ENCODE data around the gene MRTFA.

The MRTFA gene

DNA sequence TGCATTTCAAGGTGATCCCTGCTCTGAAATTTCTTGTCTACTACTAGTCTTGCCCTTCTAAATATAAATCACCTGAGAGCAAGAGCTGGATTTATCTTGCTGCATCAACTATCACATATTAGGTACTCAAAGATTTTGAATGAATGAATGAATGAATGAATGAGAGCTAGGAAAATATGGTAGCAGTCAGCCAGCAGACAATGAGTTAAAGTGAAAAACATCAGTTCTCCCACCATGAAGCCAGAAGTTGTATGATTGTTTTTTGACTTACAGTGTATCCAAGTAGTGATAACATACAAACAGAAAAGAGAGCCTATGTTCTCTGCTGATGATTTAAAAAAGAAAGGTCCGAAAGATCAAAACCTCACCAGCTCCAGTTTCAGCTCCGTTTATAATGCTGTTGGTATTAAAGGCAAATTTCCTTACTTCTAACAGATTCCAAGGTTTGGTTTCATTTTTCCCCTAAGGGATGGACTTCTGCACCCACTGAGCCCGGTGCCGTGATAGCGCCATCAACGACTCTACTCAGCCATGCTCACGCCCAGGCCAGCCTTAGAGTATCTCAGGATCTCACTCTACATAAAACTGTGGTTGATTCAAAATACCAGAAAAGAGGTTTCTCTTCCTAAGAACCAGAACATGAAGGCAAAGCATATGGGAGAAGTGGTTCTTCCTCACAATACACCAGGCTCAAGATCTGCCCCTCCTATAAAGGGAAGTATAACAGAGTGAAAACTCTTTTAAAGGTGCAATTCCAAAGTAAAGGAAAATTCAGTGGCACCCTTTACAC, 174.1 kb downstream of the MRTFA start:
- DNase-seq: peak; percentile 60
- peaks cover 41% of the 10 kb centered on the region for H3K36me3 Mint-ChIP-seq

DNA sequence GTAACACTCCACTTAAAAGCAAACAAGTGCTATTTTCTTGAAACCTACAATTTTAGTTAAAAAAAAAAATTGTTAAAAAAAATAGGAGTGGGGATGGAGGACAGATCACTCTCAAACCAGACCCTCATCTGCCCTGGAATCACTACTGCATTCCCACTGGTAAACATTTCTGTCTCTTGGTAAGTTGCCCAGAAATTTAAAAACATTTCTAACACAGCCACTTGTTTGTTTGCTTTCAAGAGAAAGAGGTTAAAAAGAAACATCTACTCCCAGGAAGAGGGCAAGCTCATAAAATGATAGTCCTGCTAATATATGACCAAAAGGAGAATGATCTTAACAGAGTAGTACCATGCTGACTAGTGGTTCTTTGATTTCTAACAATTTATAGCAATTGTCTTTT, 182.8 kb downstream of the MRTFA start:
- no peak overlapping the region for H3K27ac Mint-ChIP-seq
- no peaks in the 10 kb centered on the region for H3K27me3 Mint-ChIP-seq
- H3K36me3 Mint-ChIP-seq: peaks cover 52% of the 10 kb centered on the region
- H3K4me1 Mint-ChIP-seq: peaks cover 60% of the 10 kb centered on the region
- DNase-seq: no peak
- CTCF ChIA-PET: interaction anchor here (1.7 kb wide), 1 partner anchor 34 kb away, joined by 3 read pairs; no protein-coding TSS in a partner anchor
- no peaks in the 10 kb centered on the region for H3K9me3 Mint-ChIP-seq
- H3K4me3 Mint-ChIP-seq: no peak overlapping the region

More for the DNA sequence above, 174.1 kb downstream of the MRTFA start:
- Mint-ChIP-seq H3K9me3 (no peaks in the 10 kb centered on the region), H3K4me1 (peaks cover 66% of the 10 kb centered on the region), H3K27ac (peak overlapping the region; percentile 100), H3K4me3 (peak overlapping the region; percentile 94), H3K27me3 (no peaks in the 10 kb centered on the region)
- CTCF ChIA-PET: interaction anchor here (0.8 to 4.8 kb wide), 4 partner anchors 11 to 71 kb away, joined by 3 to 34 read pairs (median 3); no protein-coding TSS in a partner anchor

DNA sequence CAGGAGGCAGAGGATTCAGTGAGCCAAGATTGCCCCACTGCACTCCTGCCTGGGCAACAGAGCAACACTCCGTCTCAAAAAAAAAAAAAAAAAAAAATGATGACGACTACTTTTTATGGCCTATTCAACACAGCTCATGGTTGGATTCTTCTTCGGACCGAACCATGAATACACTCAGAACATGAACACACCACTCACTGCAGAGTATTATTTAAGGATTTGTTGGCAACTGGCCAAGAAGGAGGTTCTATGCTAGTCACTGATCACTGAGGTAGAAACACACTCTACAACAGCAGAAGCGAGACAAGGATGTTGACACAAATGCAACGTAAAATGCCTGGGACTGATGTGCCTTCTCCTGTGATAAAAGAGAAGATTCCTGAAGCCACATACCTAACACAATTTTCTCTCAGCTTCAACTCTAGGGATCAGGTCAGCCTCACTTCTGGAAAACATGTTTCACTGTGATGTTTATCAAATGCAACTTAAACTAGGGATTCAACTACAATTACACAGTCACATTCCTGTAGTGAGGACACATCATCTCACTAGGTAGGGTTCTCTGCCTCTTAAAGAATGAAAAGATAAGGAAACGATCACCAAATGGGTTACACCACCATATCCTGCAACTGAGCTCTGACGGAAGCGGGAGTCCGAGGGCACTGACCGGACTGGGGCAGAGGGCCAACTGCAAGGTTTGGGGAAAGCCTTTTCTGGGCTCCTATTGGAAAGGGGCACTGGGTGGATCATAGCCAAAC, 183.6 kb downstream of the MRTFA start:
- CTCF ChIA-PET: interaction anchor here (0.6 to 0.8 kb wide), 2 partner anchors 15 to 16 kb away, joined by 3 read pairs; no protein-coding TSS in a partner anchor
- DNase-seq: no peak
- H3K36me3 Mint-ChIP-seq: peaks cover 49% of the 10 kb centered on the region
- no peaks in the 10 kb centered on the region for H3K9me3 Mint-ChIP-seq
- peak overlapping the region; percentile 43 for H3K27ac Mint-ChIP-seq
- H3K4me1 Mint-ChIP-seq: peaks cover 57% of the 10 kb centered on the region
- H3K4me3 Mint-ChIP-seq: no peak overlapping the region
- no peaks in the 10 kb centered on the region for H3K27me3 Mint-ChIP-seq

DNA sequence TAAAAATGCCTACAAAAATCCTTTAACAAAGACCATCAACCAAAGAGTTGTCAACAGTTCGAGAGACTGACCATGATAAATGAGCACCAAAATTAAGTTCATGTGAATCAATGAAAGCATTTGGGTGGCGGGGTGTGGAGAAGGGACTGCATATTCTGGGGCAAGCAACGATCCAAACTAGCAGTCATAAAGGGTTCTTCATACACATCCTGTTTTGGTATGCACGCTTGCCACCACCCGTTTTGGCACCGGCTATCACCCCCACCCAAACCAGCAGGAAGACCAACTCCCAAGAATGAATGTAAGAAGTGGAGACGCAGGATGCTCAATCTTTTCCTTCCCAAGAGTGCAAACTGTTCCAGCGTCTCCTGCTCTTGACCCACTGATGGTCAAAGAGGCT, 185.3 kb downstream of the MRTFA start:
- Mint-ChIP-seq H3K4me1 (peaks cover 48% of the 10 kb centered on the region), H3K36me3 (peaks cover 53% of the 10 kb centered on the region), H3K27ac (peak overlapping the region; percentile 91), H3K4me3 (peak overlapping the region; percentile 56), H3K27me3 (no peaks in the 10 kb centered on the region), H3K9me3 (no peaks in the 10 kb centered on the region)
- peak; percentile 47 for DNase-seq
- CTCF ChIA-PET: interaction anchor here (0.6 kb wide), 1 partner anchor 439 kb away, joined by 3 read pairs; no protein-coding TSS in a partner anchor

DNA sequence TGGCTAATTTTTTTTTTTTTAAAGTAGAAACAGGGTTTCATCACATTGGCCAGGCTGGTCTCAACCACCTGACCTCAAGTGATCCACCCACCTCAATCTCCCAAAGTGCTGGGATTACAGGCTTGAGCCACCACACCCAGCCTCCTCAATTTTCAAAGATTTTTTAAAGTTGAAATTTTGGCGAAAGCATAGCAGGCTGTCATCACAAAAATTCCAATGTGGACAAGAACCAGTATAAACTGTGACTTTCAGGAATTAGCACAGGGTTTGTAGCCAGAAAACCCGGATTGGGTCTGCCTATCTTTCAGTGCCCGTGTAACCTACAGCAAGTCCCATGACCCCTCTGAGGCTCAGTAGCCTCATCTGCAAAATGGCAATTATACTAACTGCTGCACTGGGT, 185.9 kb downstream of the MRTFA start:
- H3K27ac Mint-ChIP-seq: peak overlapping the region; percentile 91
- peaks cover 56% of the 10 kb centered on the region for H3K36me3 Mint-ChIP-seq
- H3K4me3 Mint-ChIP-seq: peak overlapping the region; percentile 56
- no peaks in the 10 kb centered on the region for H3K27me3 Mint-ChIP-seq
- no peak for DNase-seq
- peaks cover 48% of the 10 kb centered on the region for H3K4me1 Mint-ChIP-seq
- no peaks in the 10 kb centered on the region for H3K9me3 Mint-ChIP-seq
- CTCF ChIA-PET: interaction anchor here (0.9 kb wide), 1 partner anchor 35 kb away, joined by 3 read pairs; no protein-coding TSS in a partner anchor

DNA sequence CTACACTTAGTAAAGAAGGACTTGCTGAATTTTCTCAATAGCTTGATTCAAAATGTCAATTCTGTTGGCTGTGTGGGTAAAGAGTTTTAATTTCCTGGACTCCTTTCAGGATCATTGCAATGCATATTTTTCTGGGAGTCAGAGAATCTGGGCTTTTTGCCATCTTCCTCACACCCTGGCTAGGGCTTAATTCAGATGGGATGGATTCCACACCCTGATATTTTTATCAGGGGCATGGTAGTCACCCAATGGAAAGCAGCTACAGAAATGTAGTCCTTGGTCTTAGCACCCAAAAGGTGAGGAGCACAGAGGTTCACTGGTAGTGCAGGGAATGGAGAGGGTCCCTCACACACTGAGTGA, 186.9 kb downstream of the MRTFA start:
- H3K4me1 Mint-ChIP-seq: peaks cover 50% of the 10 kb centered on the region
- no peaks in the 10 kb centered on the region for H3K27me3 Mint-ChIP-seq
- peaks cover 58% of the 10 kb centered on the region for H3K36me3 Mint-ChIP-seq
- CTCF ChIA-PET: interaction anchor here (0.8 kb wide), 2 partner anchors 13 to 197 kb away, joined by 4 read pairs; no protein-coding TSS in a partner anchor
- DNase-seq: no peak
- H3K4me3 Mint-ChIP-seq: no peak overlapping the region
- no peaks in the 10 kb centered on the region for H3K9me3 Mint-ChIP-seq
- H3K27ac Mint-ChIP-seq: no peak overlapping the region

DNA sequence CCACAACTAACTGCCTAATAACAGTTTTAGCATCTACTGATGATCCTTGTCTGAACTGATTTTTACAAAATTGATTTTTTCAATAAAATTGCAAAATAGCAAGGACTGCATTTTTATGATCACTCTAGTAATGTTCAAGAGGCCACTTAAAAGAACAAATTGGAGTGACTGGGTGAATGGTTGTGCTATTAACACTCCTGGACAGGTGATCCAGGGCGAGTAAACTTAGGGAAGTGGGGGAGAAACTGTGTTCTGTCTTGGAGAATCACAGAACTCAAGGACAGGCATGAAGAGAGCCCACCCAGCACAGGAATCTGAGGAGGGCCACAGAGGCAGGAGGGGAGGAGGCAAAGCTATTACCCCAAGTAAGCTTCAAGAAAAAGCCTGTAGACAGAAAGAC, 190.3 kb downstream of the MRTFA start:
- DNase-seq: no peak
- no peak overlapping the region for H3K4me3 Mint-ChIP-seq
- peaks cover 47% of the 10 kb centered on the region for H3K36me3 Mint-ChIP-seq
- H3K27ac Mint-ChIP-seq: no peak overlapping the region
- no peaks in the 10 kb centered on the region for H3K9me3 Mint-ChIP-seq
- peaks cover 43% of the 10 kb centered on the region for H3K4me1 Mint-ChIP-seq
- no peaks in the 10 kb centered on the region for H3K27me3 Mint-ChIP-seq
- CTCF ChIA-PET: interaction anchor here (1.6 to 2.7 kb wide), 2 partner anchors 10 to 200 kb away, joined by 5 to 11 read pairs; no protein-coding TSS in a partner anchor

DNA sequence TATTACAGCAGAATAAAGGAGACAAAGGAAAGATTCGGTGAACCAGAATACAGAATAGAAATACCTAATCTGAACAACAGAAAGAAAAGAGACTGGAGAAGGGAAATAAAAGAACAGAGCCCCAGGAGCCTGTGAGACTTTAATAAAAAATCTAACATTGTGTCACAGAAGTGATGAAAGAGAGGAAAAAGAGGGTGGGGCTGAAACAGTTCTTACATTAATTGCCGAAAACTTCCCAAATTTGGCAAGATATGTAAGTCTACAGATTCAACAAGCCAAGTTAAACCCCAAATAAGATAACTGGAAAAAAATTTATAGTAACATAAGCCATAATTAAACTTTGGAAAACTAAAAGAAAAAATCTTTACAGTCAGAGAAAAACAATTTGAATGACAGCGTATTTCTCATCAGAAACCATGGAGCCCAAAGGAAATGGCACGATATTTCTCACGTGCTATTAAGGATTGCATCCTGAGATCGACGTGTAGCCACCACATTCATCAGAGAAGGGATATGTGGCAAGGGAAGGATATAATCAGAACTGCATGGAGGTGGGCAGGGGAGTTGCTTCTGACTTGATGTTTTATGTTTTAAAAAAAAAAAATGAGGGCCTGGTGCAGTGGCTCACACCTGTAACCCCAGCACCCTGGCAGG, 192.2 kb downstream of the MRTFA start:
- Mint-ChIP-seq H3K9me3 (no peaks in the 10 kb centered on the region), H3K27me3 (no peaks in the 10 kb centered on the region), H3K27ac (peak overlapping the region; percentile 17), H3K36me3 (peaks cover 42% of the 10 kb centered on the region), H3K4me3 (no peak overlapping the region), H3K4me1 (peaks cover 38% of the 10 kb centered on the region)
- CTCF ChIA-PET: interaction anchor here (2.7 kb wide), 1 partner anchor 8 kb away, joined by 11 read pairs; no protein-coding TSS in a partner anchor
- no peak for DNase-seq

DNA sequence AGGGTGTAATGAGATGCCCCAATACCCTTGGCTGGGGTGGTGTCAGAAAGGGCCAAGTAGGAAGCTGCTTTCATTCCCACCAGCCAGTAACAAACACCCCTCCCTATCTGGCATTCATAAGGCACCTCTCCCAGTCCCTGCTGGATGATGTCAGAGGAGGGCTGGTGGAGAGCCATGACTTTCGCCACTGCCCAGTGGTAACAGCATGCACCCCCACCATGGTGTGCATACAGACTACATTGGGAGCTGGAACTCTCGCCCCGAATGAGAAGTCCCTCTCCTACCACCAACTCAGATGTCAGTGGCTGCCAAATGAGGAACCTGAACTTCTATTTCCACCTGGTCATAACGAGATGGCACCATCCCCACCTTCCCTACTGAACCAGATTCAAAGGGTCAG, 192.8 kb downstream of the MRTFA start:
- Mint-ChIP-seq H3K4me1 (peaks cover 38% of the 10 kb centered on the region), H3K36me3 (peaks cover 42% of the 10 kb centered on the region), H3K27me3 (no peaks in the 10 kb centered on the region), H3K9me3 (no peaks in the 10 kb centered on the region), H3K4me3 (no peak overlapping the region), H3K27ac (no peak overlapping the region)
- CTCF ChIA-PET: interaction anchor here (3.3 kb wide), 1 partner anchor 44 kb away, joined by 19 read pairs; no protein-coding TSS in a partner anchor
- DNase-seq: no peak

DNA sequence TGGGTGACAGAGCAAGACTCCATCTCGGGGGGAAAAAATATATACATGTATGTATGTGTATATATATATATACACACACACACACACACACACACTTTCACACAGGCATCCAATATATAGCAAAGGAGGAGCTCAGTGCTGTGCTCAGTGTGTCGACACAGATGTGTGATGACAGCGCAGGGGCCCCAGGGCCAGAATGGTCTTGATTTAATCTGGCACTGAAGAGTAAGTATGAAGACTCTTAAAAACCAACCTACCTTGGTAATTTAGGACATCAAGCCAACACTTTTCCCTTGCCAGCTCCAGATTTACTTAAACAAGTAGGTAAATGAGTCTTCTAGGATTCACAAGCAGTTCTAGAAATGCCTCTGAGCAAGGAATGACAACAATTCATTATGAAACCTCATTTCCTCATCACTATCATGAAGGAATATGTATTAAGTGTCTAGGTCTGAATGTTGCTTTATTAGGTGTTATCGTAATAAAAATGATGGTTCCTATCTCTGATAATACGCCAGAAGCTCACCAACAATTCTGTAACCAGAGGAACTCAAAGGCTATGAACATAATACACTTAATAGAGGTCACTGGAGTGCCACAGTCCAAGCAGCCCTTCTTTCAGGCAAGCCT, 194.6 kb downstream of the MRTFA start:
- no peak overlapping the region for H3K4me3 Mint-ChIP-seq
- H3K36me3 Mint-ChIP-seq: peaks cover 41% of the 10 kb centered on the region
- CTCF ChIA-PET: interaction anchor here (0.7 to 3.8 kb wide), 3 partner anchors 46 to 457 kb away, joined by 3 to 19 read pairs (median 15); no protein-coding TSS in a partner anchor
- peaks cover 47% of the 10 kb centered on the region for H3K4me1 Mint-ChIP-seq
- no peaks in the 10 kb centered on the region for H3K27me3 Mint-ChIP-seq
- no peak for DNase-seq
- no peak overlapping the region for H3K27ac Mint-ChIP-seq
- H3K9me3 Mint-ChIP-seq: no peaks in the 10 kb centered on the region

DNA sequence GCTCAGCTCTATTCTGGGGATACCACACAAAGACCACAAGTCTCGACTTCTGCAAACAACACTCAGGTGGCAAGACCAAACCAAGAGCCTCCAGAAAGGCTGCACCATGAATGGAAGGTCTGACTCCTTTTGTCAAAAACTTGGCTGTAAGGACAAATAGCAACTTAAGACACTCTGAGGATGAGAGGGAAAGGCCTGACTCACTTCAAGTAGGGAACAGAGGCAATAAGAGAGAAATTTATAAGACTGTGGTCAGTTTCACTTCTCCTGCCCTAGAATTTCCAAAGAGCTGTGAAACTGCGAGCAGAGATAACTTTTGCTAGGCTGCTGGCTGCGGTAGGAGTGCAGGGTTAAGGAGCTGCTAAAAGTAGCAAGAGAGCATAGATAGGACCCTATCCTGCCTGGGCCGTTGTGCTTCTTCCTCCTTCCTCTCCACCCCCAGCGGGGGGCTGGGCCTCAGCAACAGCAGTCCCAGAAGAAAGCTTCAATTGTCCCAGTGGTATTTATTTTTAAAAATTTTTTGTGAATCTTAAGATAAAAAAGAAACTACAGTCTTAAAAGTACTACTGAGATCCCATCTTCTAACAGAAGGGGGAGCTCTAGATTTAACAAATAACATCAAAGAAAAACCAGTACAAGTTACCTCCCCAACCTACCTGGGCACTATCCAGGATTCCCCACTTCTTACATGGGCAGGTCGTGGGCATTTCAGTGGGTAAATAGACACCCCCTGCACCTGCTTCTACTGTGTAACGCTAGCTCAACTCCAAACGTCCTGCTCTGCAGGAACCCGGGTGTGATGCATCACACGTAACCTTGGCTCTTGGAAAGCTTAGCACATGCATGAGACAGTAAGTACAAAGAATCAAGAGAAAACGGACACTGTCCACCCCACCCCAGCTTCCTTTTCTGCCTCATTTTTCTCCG, 199.8 kb downstream of the MRTFA start:
- DNase-seq: no peak
- Mint-ChIP-seq H3K9me3 (no peaks in the 10 kb centered on the region), H3K4me1 (peaks cover 39% of the 10 kb centered on the region), H3K27ac (peak overlapping the region; percentile 73), H3K27me3 (no peaks in the 10 kb centered on the region), H3K36me3 (peaks cover 31% of the 10 kb centered on the region), H3K4me3 (no peak overlapping the region)
- CTCF ChIA-PET: interaction anchor here (0.6 to 5.7 kb wide), 32 partner anchors 9 to 467 kb away, joined by 3 to 95 read pairs (median 4); partner anchors contain the start of gene MRTFA

DNA sequence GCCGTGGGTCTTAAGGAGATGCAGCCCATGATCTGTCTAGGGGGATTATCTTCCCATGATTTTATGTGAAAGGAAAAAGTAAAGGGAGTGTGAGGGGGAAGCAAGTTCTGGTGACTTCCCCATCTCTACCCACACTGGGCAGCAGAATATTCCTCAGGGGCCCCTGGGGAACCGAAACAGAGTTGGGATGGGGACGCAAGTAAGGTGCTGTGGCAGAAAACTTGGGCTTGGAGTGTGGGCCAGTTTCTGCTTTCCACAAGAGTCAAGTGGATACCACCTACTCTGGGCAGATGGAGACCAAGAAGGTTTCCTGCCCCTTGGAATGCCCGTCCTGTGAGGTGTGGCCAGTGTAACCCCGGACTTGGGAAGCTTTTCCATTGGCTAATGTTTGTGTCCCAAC, 201.8 kb downstream of the MRTFA start:
- Mint-ChIP-seq H3K4me1 (peaks cover 29% of the 10 kb centered on the region), H3K27me3 (no peaks in the 10 kb centered on the region), H3K36me3 (peaks cover 40% of the 10 kb centered on the region), H3K27ac (no peak overlapping the region), H3K4me3 (no peak overlapping the region), H3K9me3 (no peaks in the 10 kb centered on the region)
- DNase-seq: no peak
- CTCF ChIA-PET: interaction anchor here (0.6 to 5.7 kb wide), 6 partner anchors 11 to 465 kb away, joined by 3 to 95 read pairs (median 28); no protein-coding TSS in a partner anchor
